Mammary epithelial cell (primary cell): ENCODE results near the gene IL19.

Experiments
- EZH2 ChIP-seq: IDR thresholded peaks from 2 replicates; pipeline ENCODE4 v1.6.1; 2012; ENCODE audit warnings: low read length, inconsistent platforms, borderline replicate concordance
- TF ChIP-seq, protein P1 (sequence below), 2 donors: IDR thresholded peaks in 1 of 2; conservative IDR thresholded peaks in 1 of 2; 2 replicates each; pipeline ENCODE4 v1.5.1; 2011 to 2012; ENCODE audit warnings: inconsistent platforms in 2 of 2, low read length in 2 of 2, mild to moderate bottlenecking in 2 of 2, control low read depth in 1 of 2, low read depth in 1 of 2; ENCODE audit not compliant: insufficient read depth in 1 of 2; ENCODE audit errors: extremely low read depth in 1 of 2

DNA sequence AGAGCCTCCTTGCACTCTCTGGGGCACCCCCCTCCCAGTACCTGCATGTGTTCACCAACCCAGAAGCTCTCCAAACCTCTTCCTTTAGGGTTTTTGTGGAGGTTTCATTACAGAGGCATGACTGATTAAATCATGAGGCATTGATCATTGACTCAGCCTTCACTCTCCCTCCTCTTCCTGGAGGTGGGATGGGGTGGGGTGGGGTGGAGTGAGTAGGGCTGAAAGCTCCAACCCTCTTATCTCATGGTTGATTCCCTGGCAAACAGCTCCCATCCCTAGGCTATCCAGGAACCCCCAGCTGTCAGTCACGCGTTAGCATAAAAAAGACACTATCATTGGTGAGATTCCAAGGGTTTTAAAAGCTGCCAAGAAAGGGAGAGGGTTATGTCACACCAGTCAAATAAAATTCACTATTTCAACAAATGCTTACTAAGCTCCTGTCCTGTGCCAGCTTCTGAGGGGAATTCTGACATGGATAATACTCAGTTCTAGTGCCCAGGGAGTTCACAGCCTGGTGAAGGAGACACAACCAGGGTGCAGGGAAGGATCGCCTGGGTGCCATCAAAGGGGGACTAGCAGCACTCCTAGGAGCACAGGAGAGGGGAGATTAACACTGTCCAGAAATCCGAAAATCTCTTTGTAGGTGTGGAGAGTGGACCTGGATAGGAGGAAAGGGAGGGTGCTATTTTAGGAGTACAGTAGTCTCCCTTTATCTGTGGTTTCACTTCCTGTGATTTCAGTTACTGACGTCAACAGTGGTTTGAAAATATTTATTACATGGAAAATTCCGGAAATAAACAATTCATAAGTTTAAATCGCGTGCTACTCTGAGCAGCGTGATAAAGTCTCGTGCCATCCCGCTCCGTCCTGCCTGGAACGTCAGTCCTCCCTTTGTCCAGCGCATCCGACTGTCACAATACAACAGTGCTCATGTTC is 119.8 kb downstream of the IL19 start:
- TF ChIP-seq, protein P1, sequence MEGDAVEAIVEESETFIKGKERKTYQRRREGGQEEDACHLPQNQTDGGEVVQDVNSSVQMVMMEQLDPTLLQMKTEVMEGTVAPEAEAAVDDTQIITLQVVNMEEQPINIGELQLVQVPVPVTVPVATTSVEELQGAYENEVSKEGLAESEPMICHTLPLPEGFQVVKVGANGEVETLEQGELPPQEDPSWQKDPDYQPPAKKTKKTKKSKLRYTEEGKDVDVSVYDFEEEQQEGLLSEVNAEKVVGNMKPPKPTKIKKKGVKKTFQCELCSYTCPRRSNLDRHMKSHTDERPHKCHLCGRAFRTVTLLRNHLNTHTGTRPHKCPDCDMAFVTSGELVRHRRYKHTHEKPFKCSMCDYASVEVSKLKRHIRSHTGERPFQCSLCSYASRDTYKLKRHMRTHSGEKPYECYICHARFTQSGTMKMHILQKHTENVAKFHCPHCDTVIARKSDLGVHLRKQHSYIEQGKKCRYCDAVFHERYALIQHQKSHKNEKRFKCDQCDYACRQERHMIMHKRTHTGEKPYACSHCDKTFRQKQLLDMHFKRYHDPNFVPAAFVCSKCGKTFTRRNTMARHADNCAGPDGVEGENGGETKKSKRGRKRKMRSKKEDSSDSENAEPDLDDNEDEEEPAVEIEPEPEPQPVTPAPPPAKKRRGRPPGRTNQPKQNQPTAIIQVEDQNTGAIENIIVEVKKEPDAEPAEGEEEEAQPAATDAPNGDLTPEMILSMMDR (conservative IDR thresholded peaks at IDR 0.05 in 1 of 2, IDR thresholded peaks at IDR 0.05 in 1 of 2; ENCODE audit: extremely low read depth in 1 of 2, insufficient read depth in 1 of 2, low read depth in 1 of 2, low read length in 2 of 2), result no peak
- no peak for TF ChIP-seq EZH2
